ENCODE measurements around the gene CD300LF. TPM values are rescaled to one million over a fixed set of nuclear protein-coding genes. Genes with fewer than 3 reads are reported as not detected.
A peak's percentile ranks its signal among the peaks of the same experiment; 100 is the strongest.

The CD300LF gene
- 1 to 10 TPM; 1.0 to 1.1 TPM for total RNA-seq

- intact Hi-C loops (cut with DNase I) = no loop called here
- Histone ChIP-seq H3K4me3 (no peak within 1 kb of the TSS), H3K27ac (no peak within 1 kb of the TSS), H3K36me3 (no peaks in the 10 kb centered on the region), H3K9ac (ENCODE audit: low read depth in 2 of 2, low read length in 2 of 2) (no peak within 1 kb of the TSS), H3K4me1 (no peaks in the 10 kb centered on the region), H3K27me3 (no peaks in the 10 kb centered on the region), H3K9me3 (no peaks in the 10 kb centered on the region)
- TF ChIP-seq CTCF (IDR thresholded peaks at IDR 0.05) = no peak
- DNase-seq = peak; percentile 22
Measured at GRCh38 chr17:74712756-74713155, at the start of gene CD300LF. Gene CD300LF, minus strand, starts transcription at chr17:74712923. Its CDS starts 57 bp downstream, at chr17:74712866.

GRCh38 chr17:74761931-74762330 is 49.2 kb upstream of the CD300LF start:
- Histone ChIP-seq H3K9ac (ENCODE audit: low read depth in 2 of 2, low read length in 2 of 2) (no peak overlapping the region), H3K27me3 (no peaks in the 10 kb centered on the region), H3K4me3 (no peak overlapping the region), H3K36me3 (peaks cover 2% of the 10 kb centered on the region), H3K9me3 (no peaks in the 10 kb centered on the region), H3K4me1 (peaks cover 39% of the 10 kb centered on the region), H3K27ac (no peak overlapping the region)
- no peak for DNase-seq
- intact Hi-C loops (cut with DNase I) = no loop called here
- TF ChIP-seq CTCF (IDR thresholded peaks at IDR 0.05) = no peak

DNA sequence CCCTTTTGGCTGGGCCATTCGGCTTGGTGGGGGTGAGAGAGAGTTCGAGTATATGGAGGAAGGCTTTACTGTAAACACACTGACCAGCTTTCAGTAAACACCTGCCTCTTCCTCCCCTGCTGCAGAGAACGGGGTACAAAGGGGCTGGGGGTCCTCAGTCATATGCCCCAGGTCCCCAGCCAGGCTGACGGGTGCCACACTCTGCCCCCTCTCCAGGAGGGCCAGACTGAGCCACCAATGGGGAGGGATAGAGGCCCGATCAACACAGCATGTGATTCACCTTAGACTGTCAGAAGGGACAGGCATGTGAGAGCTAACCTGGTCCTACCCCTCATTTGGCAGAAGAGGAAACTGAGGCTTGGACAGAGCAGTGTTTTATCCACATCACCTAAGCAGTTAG is 48.7 kb upstream of the CD300LF start:
- no peak for TF ChIP-seq CTCF (IDR thresholded peaks at IDR 0.05)
- Histone ChIP-seq H3K4me3 (no peak overlapping the region), H3K9ac (ENCODE audit: low read depth in 2 of 2, low read length in 2 of 2) (no peak overlapping the region), H3K27ac (no peak overlapping the region), H3K9me3 (no peaks in the 10 kb centered on the region), H3K36me3 (no peaks in the 10 kb centered on the region), H3K27me3 (no peaks in the 10 kb centered on the region), H3K4me1 (peaks cover 41% of the 10 kb centered on the region)
- intact Hi-C loops (cut with DNase I) = no loop called here
- no peak for DNase-seq

DNA sequence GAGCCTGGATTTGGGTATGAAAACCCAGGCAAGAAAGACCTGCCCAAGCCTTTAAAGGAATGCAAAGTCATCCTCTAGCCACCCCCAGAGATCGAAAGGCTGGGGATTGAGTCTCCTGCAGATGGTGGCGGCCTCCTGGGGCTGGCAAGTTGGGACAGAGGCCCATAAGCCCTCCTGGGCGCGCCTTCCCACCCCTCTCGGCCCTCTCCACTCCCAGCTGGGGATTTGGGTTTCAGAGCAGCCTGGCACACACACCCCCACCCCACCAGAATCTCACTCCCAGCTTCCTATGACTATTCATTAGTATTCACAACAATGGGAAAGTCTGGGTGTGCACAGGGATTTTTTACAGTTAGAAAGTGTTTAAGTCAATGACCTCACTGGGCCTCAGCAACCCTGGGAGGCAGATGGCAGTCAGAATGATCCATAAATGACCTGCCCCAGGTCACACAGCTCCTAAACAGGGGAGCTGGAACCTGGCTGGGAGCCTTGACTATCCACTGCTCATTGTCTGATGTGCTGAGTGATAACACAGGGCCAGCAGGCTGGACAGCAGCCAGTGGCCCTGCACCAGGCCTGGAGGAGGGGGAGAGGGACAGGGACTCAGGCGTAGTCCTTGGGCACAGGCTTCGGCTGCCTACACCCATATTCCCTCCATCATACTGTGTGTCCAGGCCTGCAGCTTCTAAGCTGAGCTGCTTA is 47.8 kb upstream of the CD300LF start:
- Histone ChIP-seq H3K36me3 (no peaks in the 10 kb centered on the region), H3K27ac (no peak overlapping the region), H3K9me3 (no peaks in the 10 kb centered on the region), H3K9ac (ENCODE audit: low read depth in 2 of 2, low read length in 2 of 2) (peak overlapping the region in 1 of 2 donors; percentile 41), H3K4me1 (peaks cover 41% of the 10 kb centered on the region), H3K4me3 (no peak overlapping the region), H3K27me3 (no peaks in the 10 kb centered on the region)
- no peak for DNase-seq
- no peak for TF ChIP-seq CTCF (IDR thresholded peaks at IDR 0.05)
- intact Hi-C loops (cut with DNase I) = no loop called here

DNA sequence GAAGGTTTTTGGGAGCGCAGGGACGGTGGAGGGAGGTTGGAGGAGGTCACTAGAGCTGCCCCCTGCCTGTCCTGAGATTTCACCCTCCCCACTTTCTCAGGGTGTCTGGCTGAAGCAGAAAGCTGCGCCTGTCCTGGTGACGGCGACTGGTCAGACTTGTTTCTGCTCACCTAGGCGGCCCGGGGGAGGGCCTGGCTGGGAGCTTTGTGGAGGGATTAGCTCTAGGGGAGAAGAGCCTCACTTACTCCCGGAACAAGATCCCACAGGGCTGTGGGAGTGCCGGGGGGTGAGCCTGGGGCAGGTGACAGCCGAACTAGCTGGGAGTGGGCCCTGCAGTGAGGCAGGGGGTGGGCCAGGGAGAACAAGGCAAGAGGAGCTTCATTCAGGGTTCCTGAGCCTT is 47.2 kb upstream of the CD300LF start:
- Histone ChIP-seq H3K9ac (ENCODE audit: low read depth in 2 of 2, low read length in 2 of 2) (peak overlapping the region; percentile 41 to 52), H3K27ac (no peak overlapping the region), H3K4me1 (peaks cover 41% of the 10 kb centered on the region), H3K27me3 (no peaks in the 10 kb centered on the region), H3K4me3 (no peak overlapping the region), H3K9me3 (no peaks in the 10 kb centered on the region), H3K36me3 (no peaks in the 10 kb centered on the region)
- DNase-seq = no peak
- intact Hi-C loops (cut with DNase I) = no loop called here
- no peak for TF ChIP-seq CTCF (IDR thresholded peaks at IDR 0.05)
